GM18498 (cell line): ENCODE measurements around the gene SGIP1.
A peak's percentile ranks its signal among the peaks of the same experiment; 100 is the strongest.

Source experiments
- ATAC-seq: cut with Tn5 transposase; IDR thresholded peaks from one replicate; pipeline ENCODE4 v1.9.1; 2021; ENCODE audit warnings: mild to moderate bottlenecking, moderate library complexity; ENCODE audit not compliant: unreplicated experiment

SGIP1 gene, protein sequence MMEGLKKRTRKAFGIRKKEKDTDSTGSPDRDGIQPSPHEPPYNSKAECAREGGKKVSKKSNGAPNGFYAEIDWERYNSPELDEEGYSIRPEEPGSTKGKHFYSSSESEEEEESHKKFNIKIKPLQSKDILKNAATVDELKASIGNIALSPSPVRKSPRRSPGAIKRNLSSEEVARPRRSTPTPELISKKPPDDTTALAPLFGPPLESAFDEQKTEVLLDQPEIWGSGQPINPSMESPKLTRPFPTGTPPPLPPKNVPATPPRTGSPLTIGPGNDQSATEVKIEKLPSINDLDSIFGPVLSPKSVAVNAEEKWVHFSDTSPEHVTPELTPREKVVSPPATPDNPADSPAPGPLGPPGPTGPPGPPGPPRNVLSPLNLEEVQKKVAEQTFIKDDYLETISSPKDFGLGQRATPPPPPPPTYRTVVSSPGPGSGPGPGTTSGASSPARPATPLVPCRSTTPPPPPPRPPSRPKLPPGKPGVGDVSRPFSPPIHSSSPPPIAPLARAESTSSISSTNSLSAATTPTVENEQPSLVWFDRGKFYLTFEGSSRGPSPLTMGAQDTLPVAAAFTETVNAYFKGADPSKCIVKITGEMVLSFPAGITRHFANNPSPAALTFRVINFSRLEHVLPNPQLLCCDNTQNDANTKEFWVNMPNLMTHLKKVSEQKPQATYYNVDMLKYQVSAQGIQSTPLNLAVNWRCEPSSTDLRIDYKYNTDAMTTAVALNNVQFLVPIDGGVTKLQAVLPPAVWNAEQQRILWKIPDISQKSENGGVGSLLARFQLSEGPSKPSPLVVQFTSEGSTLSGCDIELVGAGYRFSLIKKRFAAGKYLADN

DNA sequence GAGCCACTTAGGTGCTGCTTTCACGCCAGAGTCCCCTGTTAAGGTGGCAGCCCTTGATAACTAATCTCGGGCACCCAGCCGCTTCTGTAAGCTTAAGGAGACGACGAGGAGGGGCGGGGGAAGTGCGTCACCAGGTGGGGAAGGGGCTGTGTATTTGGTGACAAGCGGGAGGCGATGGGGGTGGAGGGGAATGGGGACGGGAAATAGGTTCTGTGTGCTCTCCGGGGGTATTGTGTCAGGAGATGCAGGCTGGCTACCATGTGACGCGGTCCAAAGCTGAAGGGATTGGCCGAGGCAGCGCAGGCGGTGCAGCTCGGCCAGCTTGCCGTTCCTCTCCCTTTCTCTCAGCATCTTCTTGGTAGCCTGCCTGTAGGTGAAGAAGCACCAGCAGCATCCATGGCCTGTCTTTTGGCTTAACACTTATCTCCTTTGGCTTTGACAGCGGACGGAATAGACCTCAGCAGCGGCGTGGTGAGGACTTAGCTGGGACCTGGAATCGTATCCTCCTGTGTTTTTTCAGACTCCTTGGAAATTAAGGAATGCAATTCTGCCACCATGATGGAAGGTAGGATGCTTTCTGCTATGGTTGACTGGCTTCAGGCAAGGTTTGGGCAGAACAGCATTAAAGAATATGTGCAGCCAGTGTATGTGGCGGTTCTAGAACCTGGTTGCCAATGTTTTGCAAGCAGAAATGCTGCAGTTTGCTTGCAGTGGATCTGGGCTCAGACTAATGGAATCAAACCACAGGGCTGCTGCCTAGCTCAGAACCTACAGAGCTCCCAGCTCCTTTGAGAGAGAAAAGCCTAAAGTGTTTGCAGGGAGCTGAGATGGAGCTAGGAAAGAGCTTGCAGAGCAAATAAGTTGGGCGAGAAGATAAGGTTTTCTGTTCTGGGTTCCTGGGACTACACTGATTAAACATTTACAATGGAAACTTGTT is at the start of gene SGIP1:
Gene SGIP1 (plus strand): TSS at position 350 of the 937 bp plus-strand sequence. CDS start 206 bp downstream, at position 556.
- ATAC-seq, result no peak

DNA sequence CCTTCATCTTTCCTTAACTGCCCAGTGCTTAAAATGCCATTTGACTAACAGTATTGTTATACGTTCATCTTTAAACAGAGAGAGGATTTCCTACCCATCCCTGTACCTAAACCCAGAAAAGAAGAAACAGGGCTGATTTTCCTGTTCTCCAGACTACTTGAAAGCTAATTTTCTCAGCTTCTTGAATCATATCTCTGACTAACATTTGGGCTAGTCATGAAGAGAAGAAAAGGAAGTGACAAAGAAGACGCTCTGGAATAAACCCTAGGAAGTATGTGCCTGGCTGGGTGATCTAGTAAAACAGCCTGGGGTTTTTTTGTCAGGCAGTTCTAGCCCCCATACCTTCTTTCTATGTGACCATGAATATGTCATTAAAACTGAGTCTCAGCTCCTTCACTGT is 44.8 kb upstream of the SGIP1 start:
- no peak for ATAC-seq

DNA sequence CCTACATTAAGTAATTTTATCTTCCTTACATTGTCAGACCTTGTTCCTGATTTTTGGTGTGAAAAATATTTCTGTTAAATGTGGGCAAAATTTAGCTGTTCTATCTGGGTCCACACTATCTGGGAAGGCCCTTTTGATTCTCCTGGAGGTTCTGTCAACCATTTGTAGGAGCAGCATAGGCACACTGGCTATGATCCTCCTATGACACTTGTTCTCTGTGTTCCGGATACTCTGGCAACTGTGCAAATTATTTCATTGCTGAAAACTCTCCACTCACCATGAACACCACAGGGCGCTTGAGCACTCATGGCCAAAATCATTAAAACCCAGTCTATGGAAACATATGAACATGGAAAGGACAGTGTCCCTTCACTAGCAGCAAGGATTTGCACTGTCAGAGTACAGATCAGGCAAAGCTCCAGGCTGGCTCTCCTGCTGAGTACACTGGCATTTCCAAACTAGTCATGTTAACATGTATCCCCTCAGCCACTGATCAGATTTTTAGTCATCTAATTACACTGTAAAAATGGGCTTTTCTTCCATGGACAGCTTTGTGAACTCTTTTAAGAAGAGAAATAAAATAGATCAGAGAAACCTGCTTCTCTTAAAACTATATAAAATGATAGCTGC is 43.9 kb upstream of the SGIP1 start:
- no peak for ATAC-seq

DNA sequence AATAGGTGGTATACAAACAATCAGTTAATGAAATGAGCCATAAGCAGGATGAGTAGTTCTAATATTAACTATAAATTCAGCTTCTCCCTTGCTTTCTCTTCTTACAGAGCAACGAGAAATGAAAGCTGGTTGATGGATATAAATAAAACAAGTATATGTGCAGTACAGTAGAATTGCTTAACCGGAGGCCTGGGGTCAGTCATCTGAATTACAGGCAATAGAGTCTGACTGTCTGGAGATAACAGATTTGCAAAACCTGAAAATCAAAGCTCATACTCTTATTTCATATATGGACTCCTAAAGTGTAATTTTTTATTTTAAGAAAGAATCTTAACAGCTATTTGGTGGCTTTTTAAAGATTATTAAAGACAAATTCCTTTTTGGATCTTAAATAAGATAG is 43.1 kb upstream of the SGIP1 start:
- ATAC-seq, result no peak

DNA sequence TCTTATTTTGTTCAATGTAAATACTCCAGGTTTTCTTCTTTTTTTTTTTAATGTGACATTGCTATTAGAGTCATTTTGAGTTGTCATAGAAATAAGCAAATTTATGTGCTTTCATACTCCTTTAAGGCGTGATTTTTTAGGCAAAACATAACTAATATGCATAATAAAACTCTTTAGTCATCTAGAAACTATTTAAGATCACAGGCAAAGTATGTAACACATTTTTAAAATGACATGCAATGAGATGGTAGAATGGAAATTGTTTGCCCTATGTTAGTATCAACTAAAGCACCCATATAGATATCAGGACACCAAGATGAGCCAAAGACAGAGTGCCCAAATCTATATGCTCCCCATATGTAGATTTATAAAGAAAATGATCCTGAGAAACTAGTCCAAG is 41.5 kb upstream of the SGIP1 start:
- ATAC-seq, result no peak

DNA sequence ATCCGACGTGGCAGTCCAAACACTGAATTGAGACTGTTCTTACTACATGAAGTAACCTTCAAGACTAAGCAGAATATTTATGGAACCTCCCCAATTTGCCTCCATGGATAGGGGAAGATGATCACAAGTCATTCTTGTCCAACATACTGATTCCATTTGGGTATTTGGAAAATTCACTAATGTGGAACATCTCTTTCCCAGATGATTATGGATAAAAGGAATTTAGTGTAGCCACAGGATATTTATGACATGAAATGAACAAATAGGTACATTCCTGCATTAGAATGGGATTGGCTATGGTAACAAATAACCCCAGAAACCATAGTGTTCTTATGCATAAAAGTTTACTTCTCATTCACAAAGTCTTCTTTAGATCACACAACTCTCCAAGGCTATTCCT is 40.2 kb upstream of the SGIP1 start:
- no peak for ATAC-seq

DNA sequence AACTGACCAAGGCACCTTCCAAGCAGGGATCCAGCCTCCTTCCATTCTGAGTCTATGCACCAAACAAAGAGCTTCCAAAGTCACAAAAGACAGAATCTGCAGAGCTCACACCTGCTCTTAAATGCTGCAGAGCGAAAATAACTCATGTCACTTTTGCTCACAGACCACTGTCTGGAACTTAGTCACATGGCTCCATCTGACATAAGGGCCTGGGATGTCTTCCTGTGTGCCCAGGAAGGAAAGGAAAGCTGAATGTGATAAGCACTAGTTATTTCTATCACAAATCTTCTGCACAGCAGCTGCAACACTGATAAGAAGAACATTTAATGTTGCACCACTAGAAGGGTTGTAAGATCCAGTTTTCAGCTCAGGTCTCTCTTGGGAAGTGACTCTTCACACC is 39.5 kb upstream of the SGIP1 start:
- no peak for ATAC-seq

DNA sequence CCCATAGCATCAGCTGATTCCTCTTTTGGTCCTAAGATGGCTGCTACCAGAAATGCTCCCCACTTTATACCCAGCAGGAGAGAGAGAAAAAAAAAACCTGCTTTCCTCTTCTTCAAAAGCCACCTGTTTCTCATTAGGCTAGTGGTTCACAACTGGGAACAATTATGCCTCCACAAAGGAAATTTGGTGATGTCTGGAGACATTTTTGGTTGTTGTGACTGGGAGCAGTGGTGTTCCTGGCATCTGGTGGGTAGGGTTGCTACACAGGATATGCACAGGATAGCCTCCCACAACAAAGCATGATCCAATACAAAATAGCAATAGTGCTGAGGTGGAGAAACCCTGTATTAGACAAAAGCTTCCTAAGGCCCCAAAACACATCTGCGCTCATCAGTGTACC is 38.5 kb upstream of the SGIP1 start:
- no peak for ATAC-seq

DNA sequence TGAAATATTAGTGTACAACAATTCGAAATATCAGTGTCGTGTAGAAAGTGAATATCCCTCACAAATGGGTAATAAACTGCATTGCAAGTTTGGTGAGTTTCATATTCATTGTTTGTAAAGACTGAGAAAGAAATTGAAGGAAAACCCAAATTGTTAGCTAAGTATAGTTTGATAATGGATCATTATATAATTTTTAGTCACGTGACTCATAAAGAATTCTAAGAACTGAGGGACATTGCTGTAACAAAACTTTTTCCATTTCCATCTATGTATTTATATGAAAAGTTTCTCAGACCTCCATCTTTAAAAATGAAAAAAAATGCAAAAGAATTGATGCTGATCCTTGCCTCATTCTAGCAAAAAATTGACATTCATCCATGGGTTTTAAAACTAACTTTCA is 36.0 kb upstream of the SGIP1 start:
- no peak for ATAC-seq

DNA sequence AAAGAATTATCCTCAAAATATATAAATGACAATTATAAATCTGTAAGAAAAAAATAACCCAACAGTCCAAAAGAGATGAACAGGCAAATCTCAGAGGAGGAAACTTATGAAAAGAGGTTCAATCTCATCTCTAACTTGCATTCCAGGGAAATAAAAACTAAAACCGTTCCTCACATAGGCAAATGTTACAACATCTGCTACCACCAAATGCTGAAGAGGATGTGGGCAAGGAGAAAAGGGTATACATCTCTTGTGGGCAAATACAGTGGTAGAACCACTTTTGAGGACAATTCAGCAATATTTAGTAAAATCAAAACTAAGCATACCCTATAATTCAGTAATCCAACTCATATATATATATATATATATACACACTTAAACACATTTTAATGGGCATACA is 33.7 kb upstream of the SGIP1 start:
- ATAC-seq, result no peak

DNA sequence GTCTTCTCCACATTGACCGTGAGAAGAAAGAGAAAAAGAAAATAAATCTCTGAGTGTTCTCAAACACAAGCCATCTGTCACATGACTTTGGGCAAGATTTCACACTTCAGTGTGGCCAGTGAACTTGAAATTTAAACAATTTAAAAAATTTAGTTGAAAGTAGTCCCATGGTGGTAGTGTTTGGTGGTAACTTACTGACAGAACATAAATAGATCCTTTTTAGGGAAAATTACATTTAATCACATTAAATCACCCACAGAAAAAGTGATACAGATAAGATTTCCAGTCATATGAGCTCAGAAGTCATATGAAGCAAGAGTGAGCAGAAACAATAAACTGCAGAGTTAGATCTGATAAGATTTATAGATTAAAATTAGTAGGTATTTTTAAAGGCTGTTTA is 31.9 kb upstream of the SGIP1 start:
- ATAC-seq, result no peak

DNA sequence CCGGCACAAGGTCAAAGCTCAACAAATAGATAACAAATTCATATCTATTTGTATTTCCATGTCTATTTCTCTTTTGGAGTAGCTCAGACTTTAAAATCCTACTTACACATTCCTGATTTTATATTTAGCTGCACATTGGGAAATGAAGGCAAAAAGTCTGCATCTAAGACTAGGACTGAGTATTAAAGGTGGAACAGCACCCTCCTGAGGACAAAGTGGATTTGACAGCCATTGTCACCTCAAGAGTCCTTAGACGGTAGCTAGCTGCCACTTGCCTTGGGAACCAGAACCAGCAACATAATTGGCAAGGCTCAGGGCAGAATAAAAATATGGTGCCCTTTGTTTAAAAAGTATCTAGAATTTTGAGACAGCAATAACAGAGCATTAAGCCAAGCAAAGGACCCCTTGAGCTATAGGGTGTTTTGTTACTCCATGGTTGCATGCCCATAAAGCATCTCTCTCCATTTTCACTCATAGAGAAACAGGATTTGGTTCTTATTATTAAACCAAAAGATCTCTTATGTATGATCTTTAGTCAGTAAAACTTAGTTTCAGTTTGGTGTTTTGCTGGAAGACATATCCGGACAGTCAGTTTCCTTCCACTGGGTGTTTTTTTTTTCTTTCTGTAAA is 30.0 kb upstream of the SGIP1 start:
- peak; percentile 91 for ATAC-seq

DNA sequence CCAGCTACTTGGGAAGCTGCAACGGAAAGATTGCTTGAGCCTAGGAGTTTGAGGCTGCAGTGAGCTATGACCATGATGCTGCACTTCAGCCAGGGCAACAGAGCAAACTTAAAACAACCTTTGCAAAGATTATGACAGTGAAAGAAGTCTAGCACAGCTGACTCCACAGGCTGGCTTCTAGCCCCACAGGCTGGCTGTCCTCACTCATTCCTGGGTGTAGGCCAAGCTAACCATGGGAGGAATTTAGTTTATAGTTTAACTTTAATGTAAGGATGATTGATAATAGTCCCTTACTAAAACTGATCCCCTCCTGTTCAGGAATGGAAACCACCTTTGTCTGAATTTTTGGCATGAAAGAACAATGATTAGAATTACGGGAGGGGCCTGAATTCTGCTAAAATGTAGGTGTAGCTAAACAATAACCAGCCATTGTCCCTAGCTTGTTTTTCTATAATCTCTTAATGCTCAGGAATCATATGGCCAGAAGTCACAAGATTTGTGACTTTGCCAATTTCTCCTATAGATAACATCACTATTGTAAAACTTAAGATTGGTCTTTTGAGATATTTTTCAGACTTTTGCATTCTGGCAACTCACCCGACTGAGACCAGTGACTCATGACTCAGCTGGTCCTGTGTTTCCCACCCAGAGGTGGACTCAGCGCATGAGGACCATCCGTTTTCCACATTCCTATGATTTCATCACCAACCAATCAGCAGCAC is 28.1 kb upstream of the SGIP1 start:
- no peak for ATAC-seq

DNA sequence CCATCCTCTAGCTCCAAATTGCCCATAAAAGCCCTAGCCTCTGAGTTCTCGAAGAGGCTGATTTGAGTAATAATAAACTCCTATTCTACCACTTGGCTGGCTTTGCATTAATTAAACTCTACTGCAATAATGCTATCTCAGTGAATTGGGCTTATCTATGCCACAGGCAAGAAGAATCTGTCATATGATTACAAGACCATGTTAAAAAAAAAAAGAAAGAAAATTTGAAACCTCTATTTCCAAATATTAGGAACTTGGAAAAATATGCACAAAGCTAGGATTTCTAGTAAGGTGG is 27.6 kb upstream of the SGIP1 start:
- ATAC-seq, result no peak

DNA sequence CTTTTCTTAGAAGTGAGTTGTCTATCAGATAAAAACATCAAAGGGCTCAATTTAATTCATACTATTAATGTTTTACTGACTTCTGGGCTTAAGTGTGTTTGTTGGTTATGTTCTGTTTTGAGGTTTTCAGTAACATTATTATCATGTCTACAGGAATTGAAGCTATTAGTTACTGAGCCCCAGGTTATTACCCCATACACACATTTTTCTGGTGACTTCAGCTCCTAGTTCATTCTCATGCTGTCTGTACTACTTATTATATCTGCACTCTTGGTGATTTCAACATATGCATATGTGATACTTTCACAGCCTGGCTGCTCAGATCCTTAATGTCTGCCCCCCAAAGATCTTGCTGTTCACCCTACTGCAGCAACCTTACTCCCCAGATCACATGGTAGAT is 27.0 kb upstream of the SGIP1 start:
- no peak for ATAC-seq

DNA sequence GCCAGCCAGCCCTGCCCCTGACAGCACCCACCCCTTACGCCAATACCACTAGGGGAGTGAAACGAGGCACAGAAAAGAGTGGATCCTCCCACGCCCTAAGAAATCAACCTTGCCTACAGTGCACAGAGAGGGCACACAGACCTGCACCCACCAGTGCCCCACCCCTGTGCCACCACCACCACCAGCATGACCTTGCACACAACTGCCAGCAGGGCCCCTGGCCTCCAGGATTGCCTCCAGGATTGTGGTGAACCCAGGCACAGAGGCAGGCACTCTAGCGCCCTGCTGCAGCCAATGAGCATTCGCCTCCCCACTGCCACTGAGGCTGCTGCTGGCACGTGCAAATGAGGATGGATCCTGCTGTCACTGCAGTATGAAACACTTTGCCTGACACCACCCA is 23.5 kb upstream of the SGIP1 start:
- ATAC-seq, result no peak

DNA sequence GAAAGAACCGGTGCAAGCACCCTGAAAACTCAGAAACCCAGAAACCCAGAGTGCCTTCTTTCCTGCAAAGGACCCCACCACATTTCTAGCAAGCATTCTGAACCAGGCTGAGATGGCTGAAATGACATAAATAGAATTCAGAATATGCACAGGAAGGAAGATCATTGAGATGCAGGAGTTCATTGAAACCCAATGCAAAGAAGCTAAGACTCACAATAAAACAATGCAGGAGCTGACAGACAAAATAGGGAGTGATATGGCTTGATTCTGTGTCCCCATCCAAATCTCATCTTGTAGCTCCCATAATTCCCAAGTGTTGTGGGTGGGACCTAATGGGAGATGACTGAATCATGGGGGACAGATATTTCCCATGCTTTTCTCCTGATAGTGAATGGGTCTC is 22.8 kb upstream of the SGIP1 start:
- no peak for ATAC-seq

DNA sequence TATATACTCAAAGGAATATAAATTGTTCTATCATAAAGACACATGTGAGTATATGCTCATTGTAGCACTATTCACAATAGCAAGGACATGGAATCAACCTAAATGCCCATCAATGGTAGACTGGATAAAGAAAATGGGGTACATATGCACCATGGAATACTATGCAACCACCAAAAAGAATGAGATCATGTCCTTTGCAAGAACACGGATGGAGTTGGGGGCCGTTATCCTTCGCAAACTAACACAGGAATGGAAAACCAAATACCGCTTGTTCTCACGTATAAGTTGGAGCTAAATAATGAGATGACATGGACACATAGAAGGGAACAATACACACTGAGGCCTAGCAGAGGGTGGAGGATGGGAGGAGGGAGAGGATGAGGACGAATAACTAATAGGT is 16.0 kb upstream of the SGIP1 start:
- no peak for ATAC-seq

DNA sequence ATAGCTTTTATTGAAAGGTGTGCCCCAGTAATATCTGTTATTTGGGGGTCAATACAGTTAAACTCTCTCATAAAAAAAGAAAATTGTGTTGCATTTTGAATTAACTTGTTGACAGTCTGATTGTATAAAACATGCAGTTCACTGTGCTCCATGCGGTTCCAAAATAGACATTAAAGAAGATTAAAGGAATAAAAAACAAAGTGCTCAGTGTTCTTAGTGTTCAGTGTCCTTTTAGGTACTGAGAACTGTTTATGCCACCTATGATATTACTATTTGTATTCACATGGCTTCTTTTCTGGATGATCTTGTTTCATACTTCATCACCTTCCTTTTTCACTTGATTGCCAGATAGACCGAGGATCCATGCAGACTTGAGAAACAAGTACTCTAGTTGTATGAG is 15.3 kb upstream of the SGIP1 start:
- no peak for ATAC-seq

DNA sequence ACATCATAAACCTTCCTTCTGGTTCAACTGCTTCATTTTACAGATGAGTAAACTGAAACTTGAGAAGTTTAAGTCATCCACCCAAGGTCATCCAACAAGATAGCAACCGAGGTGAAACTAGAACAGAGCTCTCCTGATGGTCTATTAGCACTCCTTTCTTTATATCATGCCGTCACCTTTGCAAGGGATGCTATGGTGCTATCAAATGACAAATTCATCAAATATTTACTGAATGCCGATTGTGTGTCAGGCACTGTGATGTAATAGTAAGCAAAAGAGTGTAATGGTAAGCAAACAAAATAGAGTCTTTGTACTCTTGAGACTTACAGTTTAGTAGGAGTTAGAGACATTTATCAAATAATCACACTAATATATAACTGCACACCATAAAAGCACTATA is 14.0 kb upstream of the SGIP1 start:
- no peak for ATAC-seq
